ENCODE results near the gene NEK6.
A peak's percentile ranks its signal among the peaks of the same experiment; 100 is the strongest.

Gene NEK6

GRCh38 chr9:124296796-124297550 lies 39.2 kb downstream of the NEK6 start:
- no peak overlapping the region for H3K4me3 ChIP-seq (ENCODE audit: low read length)
- H3K27ac ChIP-seq (ENCODE audit: low read length) = no peak overlapping the region
- no peaks in the 10 kb centered on the region; the same call in 1 of the 2 replicates for H3K36me3 ChIP-seq (ENCODE audit: control insufficient read depth, insufficient read depth, low read length)
- WGBS (ENCODE audit: insufficient coverage, insufficient read length) = no CpG with 5 or more reads among the region's 14 CpGs
- no peaks in the 10 kb centered on the region for H3K9me3 ChIP-seq (ENCODE audit: control insufficient read depth, insufficient read depth, low read length)
- no peak for DNase-seq (ENCODE audit: low read depth, low spot score)
- H3K4me1 ChIP-seq (ENCODE audit: control insufficient read depth, insufficient read depth, low read length) = peaks cover 7% of the 10 kb centered on the region; the same call in 1 of the 2 replicates
- H3K27me3 ChIP-seq (ENCODE audit: control insufficient read depth, insufficient read depth, low read length) = no peaks in the 10 kb centered on the region

- DNase-seq (ENCODE audit: low read depth, low spot score) = peak; percentile 35
- Histone ChIP-seq H3K4me3 (ENCODE audit: low read length) (no peak overlapping the region), H3K27ac (ENCODE audit: low read length) (no peak overlapping the region), H3K27me3 (ENCODE audit: control insufficient read depth, insufficient read depth, low read length) (no peaks in the 10 kb centered on the region), H3K4me1 (ENCODE audit: control insufficient read depth, insufficient read depth, low read length) (peaks cover 6% of the 10 kb centered on the region; the same call in 1 of the 2 replicates), H3K9me3 (ENCODE audit: control insufficient read depth, insufficient read depth, low read length) (no peaks in the 10 kb centered on the region), H3K36me3 (ENCODE audit: control insufficient read depth, insufficient read depth, low read length) (no peaks in the 10 kb centered on the region; the same call in 1 of the 2 replicates)
- WGBS (ENCODE audit: insufficient coverage, insufficient read length) = no CpG with 5 or more reads among the region's 9 CpGs
These were observed 39.8 kb downstream of the NEK6 start for GRCh38 chr9:124297551-124297901.

GRCh38 chr9:124297915-124298645 lies 40.3 kb downstream of the NEK6 start:
- Histone ChIP-seq H3K9me3 (ENCODE audit: control insufficient read depth, insufficient read depth, low read length) (no peaks in the 10 kb centered on the region), H3K36me3 (ENCODE audit: control insufficient read depth, insufficient read depth, low read length) (no peaks in the 10 kb centered on the region; the same call in 1 of the 2 replicates), H3K4me1 (ENCODE audit: control insufficient read depth, insufficient read depth, low read length) (peaks cover 6% of the 10 kb centered on the region; the same call in 1 of the 2 replicates), H3K4me3 (ENCODE audit: low read length) (no peak overlapping the region), H3K27me3 (ENCODE audit: control insufficient read depth, insufficient read depth, low read length) (no peaks in the 10 kb centered on the region), H3K27ac (ENCODE audit: low read length) (no peak overlapping the region)
- no peak for DNase-seq (ENCODE audit: low read depth, low spot score)
- no CpG with 5 or more reads among the region's 14 CpGs for WGBS (ENCODE audit: insufficient coverage, insufficient read length)

GRCh38 chr9:124298646-124299235 lies 41.0 kb downstream of the NEK6 start:
- H3K9me3 ChIP-seq (ENCODE audit: control insufficient read depth, insufficient read depth, low read length) = no peaks in the 10 kb centered on the region
- H3K27ac ChIP-seq (ENCODE audit: low read length) = no peak overlapping the region
- WGBS (ENCODE audit: insufficient coverage, insufficient read length) = no CpG with 5 or more reads among the region's 12 CpGs
- H3K27me3 ChIP-seq (ENCODE audit: control insufficient read depth, insufficient read depth, low read length) = no peaks in the 10 kb centered on the region
- no peak for DNase-seq (ENCODE audit: low read depth, low spot score)
- H3K4me1 ChIP-seq (ENCODE audit: control insufficient read depth, insufficient read depth, low read length) = peaks cover 5% of the 10 kb centered on the region; the same call in 1 of the 2 replicates
- H3K36me3 ChIP-seq (ENCODE audit: control insufficient read depth, insufficient read depth, low read length) = no peaks in the 10 kb centered on the region; the same call in 1 of the 2 replicates
- no peak overlapping the region for H3K4me3 ChIP-seq (ENCODE audit: low read length)

- no peaks in the 10 kb centered on the region; the same call in 1 of the 2 replicates for H3K36me3 ChIP-seq (ENCODE audit: control insufficient read depth, insufficient read depth, low read length)
- WGBS (ENCODE audit: insufficient coverage, insufficient read length) = no CpG with 5 or more reads among the region's 8 CpGs
- H3K27me3 ChIP-seq (ENCODE audit: control insufficient read depth, insufficient read depth, low read length) = no peaks in the 10 kb centered on the region
- DNase-seq (ENCODE audit: low read depth, low spot score) = no peak
- 0 out of 2 replicates have a peak, but pooled peaks cover 5% of the 10 kb centered on the region for H3K4me1 ChIP-seq (ENCODE audit: control insufficient read depth, insufficient read depth, low read length)
- no peaks in the 10 kb centered on the region for H3K9me3 ChIP-seq (ENCODE audit: control insufficient read depth, insufficient read depth, low read length)
- H3K4me3 ChIP-seq (ENCODE audit: low read length) = no peak overlapping the region
- H3K27ac ChIP-seq (ENCODE audit: low read length) = no peak overlapping the region
These were observed 41.9 kb downstream of the NEK6 start for GRCh38 chr9:124299515-124300090.

- Histone ChIP-seq H3K36me3 (ENCODE audit: control insufficient read depth, insufficient read depth, low read length) (no peaks in the 10 kb centered on the region; the same call in 1 of the 2 replicates), H3K27ac (ENCODE audit: low read length) (no peak overlapping the region)
- WGBS (ENCODE audit: insufficient coverage, insufficient read length) = no CpG with 5 or more reads among the region's 11 CpGs
These were observed 42.6 kb downstream of the NEK6 start for GRCh38 chr9:124300312-124300711.

GRCh38 chr9:124302921-124303320 lies 45.2 kb downstream of the NEK6 start:
- Histone ChIP-seq H3K27me3 (ENCODE audit: control insufficient read depth, insufficient read depth, low read length) (no peaks in the 10 kb centered on the region), H3K9me3 (ENCODE audit: control insufficient read depth, insufficient read depth, low read length) (no peaks in the 10 kb centered on the region), H3K27ac (ENCODE audit: low read length) (no peak overlapping the region), H3K4me3 (ENCODE audit: low read length) (no peak overlapping the region), H3K36me3 (ENCODE audit: control insufficient read depth, insufficient read depth, low read length) (no peaks in the 10 kb centered on the region), H3K4me1 (ENCODE audit: control insufficient read depth, insufficient read depth, low read length) (peaks cover 5% of the 10 kb centered on the region; the same call in 1 of the 2 replicates)
- no CpG with 5 or more reads among the region's 4 CpGs for WGBS (ENCODE audit: insufficient coverage, insufficient read length)
- no peak for DNase-seq (ENCODE audit: low read depth, low spot score)

More at GRCh38 chr9:124300312-124300711, 42.6 kb downstream of the NEK6 start:
- H3K4me1 ChIP-seq (ENCODE audit: control insufficient read depth, insufficient read depth, low read length) = 0 out of 2 replicates have a peak, but pooled peaks cover 5% of the 10 kb centered on the region
- H3K27me3 ChIP-seq (ENCODE audit: control insufficient read depth, insufficient read depth, low read length) = no peaks in the 10 kb centered on the region
- DNase-seq (ENCODE audit: low read depth, low spot score) = no peak
- no peaks in the 10 kb centered on the region for H3K9me3 ChIP-seq (ENCODE audit: control insufficient read depth, insufficient read depth, low read length)
- no peak overlapping the region for H3K4me3 ChIP-seq (ENCODE audit: low read length)

- Histone ChIP-seq H3K9me3 (ENCODE audit: control insufficient read depth, insufficient read depth, low read length) (no peaks in the 10 kb centered on the region), H3K27ac (ENCODE audit: low read length) (no peak overlapping the region), H3K4me1 (ENCODE audit: control insufficient read depth, insufficient read depth, low read length) (peaks cover 4% of the 10 kb centered on the region; the same call in 1 of the 2 replicates), H3K36me3 (ENCODE audit: control insufficient read depth, insufficient read depth, low read length) (no peaks in the 10 kb centered on the region), H3K27me3 (ENCODE audit: control insufficient read depth, insufficient read depth, low read length) (no peaks in the 10 kb centered on the region), H3K4me3 (ENCODE audit: low read length) (no peak overlapping the region)
- no peak for DNase-seq (ENCODE audit: low read depth, low spot score)
- no CpG with 5 or more reads among the region's 14 CpGs for WGBS (ENCODE audit: insufficient coverage, insufficient read length)
These were observed 46.0 kb downstream of the NEK6 start for GRCh38 chr9:124303762-124304161.

GRCh38 chr9:124304285-124304684 lies 46.5 kb downstream of the NEK6 start:
- Histone ChIP-seq H3K27me3 (ENCODE audit: control insufficient read depth, insufficient read depth, low read length) (no peaks in the 10 kb centered on the region), H3K4me1 (ENCODE audit: control insufficient read depth, insufficient read depth, low read length) (peaks cover 6% of the 10 kb centered on the region; the same call in 1 of the 2 replicates), H3K36me3 (ENCODE audit: control insufficient read depth, insufficient read depth, low read length) (no peaks in the 10 kb centered on the region), H3K27ac (ENCODE audit: low read length) (no peak overlapping the region), H3K4me3 (ENCODE audit: low read length) (no peak overlapping the region), H3K9me3 (ENCODE audit: control insufficient read depth, insufficient read depth, low read length) (no peaks in the 10 kb centered on the region)
- WGBS (ENCODE audit: insufficient coverage, insufficient read length) = no CpG with 5 or more reads among the region's 8 CpGs
- no peak for DNase-seq (ENCODE audit: low read depth, low spot score)

Data from iPS DF 6.9 (cell line).